A549 treated with dexamethasone at 1 μM for 4 hours (cell line): ENCODE data around the gene THNSL1. TPM values are rescaled to one million over a fixed set of nuclear protein-coding genes. Genes with fewer than 3 reads are reported as not detected.

ENCODE experiments used
- total RNA-seq: library from RNA; stranded (reverse); fragments of 200-300 nt; extraction: Qiagen RNA extraction; gene quantifications from 5 replicates; pipeline ENCODE4 v1.2.3, GENCODE V29; 2022

The THNSL1 gene, protein sequence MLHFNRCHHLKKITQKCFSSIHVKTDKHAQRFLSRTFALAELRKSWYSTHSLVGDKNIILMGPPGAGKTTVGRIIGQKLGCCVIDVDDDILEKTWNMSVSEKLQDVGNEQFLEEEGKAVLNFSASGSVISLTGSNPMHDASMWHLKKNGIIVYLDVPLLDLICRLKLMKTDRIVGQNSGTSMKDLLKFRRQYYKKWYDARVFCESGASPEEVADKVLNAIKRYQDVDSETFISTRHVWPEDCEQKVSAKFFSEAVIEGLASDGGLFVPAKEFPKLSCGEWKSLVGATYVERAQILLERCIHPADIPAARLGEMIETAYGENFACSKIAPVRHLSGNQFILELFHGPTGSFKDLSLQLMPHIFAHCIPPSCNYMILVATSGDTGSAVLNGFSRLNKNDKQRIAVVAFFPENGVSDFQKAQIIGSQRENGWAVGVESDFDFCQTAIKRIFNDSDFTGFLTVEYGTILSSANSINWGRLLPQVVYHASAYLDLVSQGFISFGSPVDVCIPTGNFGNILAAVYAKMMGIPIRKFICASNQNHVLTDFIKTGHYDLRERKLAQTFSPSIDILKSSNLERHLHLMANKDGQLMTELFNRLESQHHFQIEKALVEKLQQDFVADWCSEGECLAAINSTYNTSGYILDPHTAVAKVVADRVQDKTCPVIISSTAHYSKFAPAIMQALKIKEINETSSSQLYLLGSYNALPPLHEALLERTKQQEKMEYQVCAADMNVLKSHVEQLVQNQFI
- 3.2 to 4.7 TPM (median 4.5 TPM) in 5 replicates for total RNA-seq

DNA sequence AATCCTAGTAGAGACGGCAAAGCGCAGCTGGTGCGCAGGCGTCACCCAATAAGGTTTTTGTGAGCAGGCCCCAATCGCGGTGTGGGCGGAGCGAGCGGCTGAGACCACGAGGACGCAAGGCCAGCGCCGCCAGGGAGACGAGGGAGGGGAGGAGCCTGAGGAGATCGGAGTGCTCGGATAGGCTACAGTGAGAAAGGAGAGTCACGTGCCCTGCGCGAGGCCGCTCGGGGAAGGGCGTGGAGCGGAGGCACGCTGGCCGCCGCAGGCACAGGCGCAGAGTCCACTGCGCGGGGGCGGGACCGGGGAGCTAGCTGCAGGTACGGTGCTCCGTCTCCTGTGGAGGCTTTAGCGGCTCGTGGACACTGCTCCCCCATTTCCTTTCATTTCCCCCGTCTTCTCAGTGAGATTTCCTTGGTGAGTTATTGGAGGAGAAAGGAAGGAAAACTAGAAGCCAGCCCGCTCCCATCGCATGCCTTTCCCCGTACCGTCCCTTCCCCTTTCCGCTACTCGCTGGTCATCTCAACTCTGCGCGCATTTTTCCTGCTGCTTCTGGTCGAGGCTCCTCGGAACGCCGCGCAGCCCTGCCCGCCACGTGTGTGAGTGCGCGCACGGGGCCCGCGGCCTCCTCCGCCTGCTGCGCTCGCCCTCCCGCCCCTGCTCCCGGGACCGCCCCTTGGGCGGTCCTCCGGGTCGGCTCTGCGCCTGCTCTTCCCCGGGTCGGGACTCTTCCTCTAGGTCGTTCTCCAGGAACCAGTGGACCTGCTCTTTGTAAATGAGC is at the start of gene THNSL1:
THNSL1 (plus strand) TSS at position 237 of the 778 bp plus-strand sequence. CDS start 6,612 bp downstream, outside the sequence.

GRCh38 chr10:25015828-25016375 is 510 bp upstream of the THNSL1 start, which contains the start of gene ENKUR:
ENKUR (minus strand) TSS chr10:25016158; CDS start chr10:25015936, 222 bp downstream.

Other genes with a start within 250 kb of the THNSL1 start
- 15.0 to 18.0 TPM (median 16.6 TPM) in 5 replicates for gene PRTFDC1, start 64.0 kb upstream of the THNSL1 start, total RNA-seq
- gene ENKUR, start 454 bp upstream of the THNSL1 start, total RNA-seq, result 0.26 to 0.39 TPM (median 0.30 TPM) in 5 replicates
- 0.02 to 0.06 TPM (median 0.04 TPM) in 5 replicates for gene GPR158, start 158.4 kb downstream of the THNSL1 start, total RNA-seq